Endothelial cell of umbilical vein (primary cell): ENCODE data around the gene TNIP1.

Experiments used
- CTCF ChIP-seq, 2 donors: IDR thresholded peaks; 1 replicate in 1 of 2; 2 replicates in 1 of 2; pipeline ENCODE4 v1.5.1; 2011; ENCODE audit warnings: low read length in 2 of 2, mild to moderate bottlenecking in 2 of 2, moderate library complexity in 2 of 2, control low read depth in 1 of 2, inconsistent platforms in 1 of 2, low read depth in 1 of 2; ENCODE audit not compliant: insufficient read depth in 1 of 2; ENCODE audit errors: extremely low read depth in 1 of 2
- POLR2A ChIP-seq: IDR thresholded peaks from 2 replicates; pipeline ENCODE4 v1.6.1; 2012; ENCODE audit warnings: low read depth, mild to moderate bottlenecking, control low read depth, low read length

DNA sequence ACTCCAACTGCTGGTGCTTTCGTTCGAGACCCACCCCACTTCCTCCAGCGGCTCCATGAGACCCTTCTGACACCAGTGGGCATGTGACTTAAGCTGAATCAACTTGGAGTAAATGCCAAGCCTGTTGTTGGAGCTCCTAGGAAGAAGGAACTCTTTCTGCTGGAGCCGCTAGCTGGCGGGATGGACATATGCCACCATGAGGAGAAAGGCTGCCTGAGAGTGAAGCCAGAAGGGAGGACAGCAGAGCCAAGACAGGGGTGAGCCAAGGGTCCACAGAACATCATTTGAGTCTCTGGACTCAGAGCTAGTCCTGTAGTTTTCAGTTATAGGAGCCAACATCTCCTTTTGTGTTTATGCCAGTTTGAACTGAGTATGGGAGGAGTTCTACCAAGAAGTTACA lies 40.8 kb upstream of the TNIP1 start:
- TF ChIP-seq CTCF (IDR thresholded peaks at IDR 0.05; ENCODE audit: extremely low read depth in 1 of 2, insufficient read depth in 1 of 2, low read depth in 1 of 2, low read length in 2 of 2) = no peak
- no peak for TF ChIP-seq POLR2A
